Sigmoid colon (tissue), 7 donors: Measurements from ENCODE around the gene AMFR. TPM values are rescaled to one million over a fixed set of nuclear protein-coding genes. Genes with fewer than 3 reads are reported as not detected.

Experiments
- DNase-seq: peaks from one replicate; pipeline ENCODE4 v3.0.0-alpha.2; 2019
- H3K27ac ChIP-seq, 4 donors: fragments of 200-600 bp; sonication (generic); one replicate each; pipeline ENCODE4 v1.5.1; 2016 to 2019; ENCODE audit warnings: mild to moderate bottlenecking in 1 of 4
- H3K27me3 ChIP-seq, 3 donors: fragments of 200-600 bp; sonication (generic); one replicate each; pipeline ENCODE4 v1.5.1; 2019; ENCODE audit warnings: mild to moderate bottlenecking in 1 of 3
- H3K36me3 ChIP-seq, 4 donors: fragments of 200-600 bp; sonication (generic); one replicate each; pipeline ENCODE4 v1.5.1; 2016 to 2019
- H3K4me1 ChIP-seq, 4 donors: fragments of 200-600 bp; sonication (generic); one replicate each; pipeline ENCODE4 v1.5.1; 2017 to 2019
- H3K4me3 ChIP-seq, 4 donors: fragments of 200-600 bp; sonication (generic); one replicate each; pipeline ENCODE4 v1.5.1; 2017 to 2019; ENCODE audit warnings: mild to moderate bottlenecking in 2 of 4, moderate library complexity in 1 of 4
- H3K9me3 ChIP-seq, 4 donors: fragments of 200-600 bp in 3 of 4; sonication (generic) in 3 of 4; one replicate each; pipeline versions ENCODE4 v1.5.1 to v1.6.1; 2013 to 2019
- CTCF ChIP-seq, 4 experiments: fragments of 450-650 bp in 3 of 4; fragments of 200-600 bp in 1 of 4; IDR thresholded peaks; one replicate each; pipeline ENCODE4 v1.5.1; 2016 to 2019; ENCODE audit warnings: antibody characterized with exemption in 4 of 4, mild to moderate bottlenecking in 3 of 4, moderate library complexity in 2 of 4
- EP300 ChIP-seq, 4 donors: sonication (generic); formaldehyde crosslinking; IDR thresholded peaks; one replicate each; pipeline ENCODE4 v1.6.1; 2017; ENCODE audit warnings: antibody characterized with exemption in 4 of 4
- POLR2A ChIP-seq, 2 donors: fragments of 450-650 bp; IDR thresholded peaks; one replicate each; pipeline ENCODE4 v1.6.1; 2016; ENCODE audit warnings: antibody characterized with exemption in 2 of 2, mild to moderate bottlenecking in 2 of 2, moderate library complexity in 2 of 2
- POLR2AphosphoS5 ChIP-seq, 4 donors: sonication (generic); formaldehyde crosslinking; IDR thresholded peaks; one replicate each; pipeline ENCODE4 v1.6.1; 2017; ENCODE audit warnings: antibody characterized with exemption in 4 of 4
- WGBS, 2 donors: extraction: QIAGEN DNeasy Blood & Tissue Kit; methylation state at CpG; one replicate each; pipeline ENCODE4 v1.1.7; 2013; 5-methylcytosine and 5-hydroxymethylcytosine counted together
- intact Hi-C: fragments of 100-400 bp; cut with DNase I; formaldehyde crosslinking; loops from one replicate; pipeline ENCODE4 v1.15.1; 2023
- polyA plus RNA-seq, 3 donors: library from polyadenylated mRNA; stranded (reverse); fragments of 200-250 nt; gene quantifications; one replicate each; pipeline ENCODE4 v1.2.3, GENCODE V29; 2013
- total RNA-seq, 4 donors: library from RNA; depleted of rRNA; stranded (reverse); fragments of >200 nt; gene quantifications; one replicate each; pipeline ENCODE4 v1.1.0, GENCODE V29; 2016
- donor health status: healthy with polysubstance abuse.
- donor health status: Bipolar disorder and iron deficiency.
- donor health status: healthy.

The AMFR gene
- total and polyA plus RNA-seq, 7 donors = 22.4 to 201 (median 111) TPM

DNA sequence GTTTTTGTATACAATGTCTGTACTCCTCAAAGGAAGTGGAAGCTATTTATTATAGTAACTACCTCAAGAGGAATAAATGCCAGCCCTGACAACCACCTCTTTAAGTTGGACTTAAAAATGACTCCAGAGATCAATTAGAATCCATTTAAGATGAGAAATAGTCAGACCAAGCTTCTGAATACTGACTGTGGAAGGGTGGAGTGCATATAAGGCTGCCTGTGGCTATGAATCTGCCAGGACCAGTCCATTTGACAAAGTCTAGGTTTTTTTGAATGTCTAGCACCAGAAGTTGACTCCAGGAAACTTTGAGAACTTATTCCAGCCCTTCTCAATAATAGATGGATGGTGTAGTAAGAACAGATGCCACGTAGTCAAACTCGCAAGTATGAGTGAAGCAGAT lies 41.0 kb upstream of the AMFR start:
- Histone ChIP-seq H3K9me3 (no peaks in the 10 kb centered on the region), H3K36me3 (peaks cover 13 to 100% (median 46%) of the 10 kb centered on the region in 4 donors), H3K4me1 (no peaks in the 10 kb centered on the region), H3K27me3 (no peaks in the 10 kb centered on the region), H3K4me3 (no peak overlapping the region), H3K27ac (no peak overlapping the region)
- 93 to 99% methylated on average over 2 of the region's 2 CpGs for WGBS, 2 donors
- intact Hi-C loops = no loop called here
- no peak for TF ChIP-seq POLR2AphosphoS5 (IDR thresholded peaks at IDR 0.05)
- no peak for TF ChIP-seq CTCF (IDR thresholded peaks at IDR 0.05)
- no peak for TF ChIP-seq POLR2A (IDR thresholded peaks at IDR 0.05)
- TF ChIP-seq EP300 (IDR thresholded peaks at IDR 0.05) = no peak
- DNase-seq = no peak

GRCh38 chr16:56463153-56463552 lies 37.8 kb upstream of the AMFR start:
- intact Hi-C loops = no loop called here
- TF ChIP-seq CTCF (IDR thresholded peaks at IDR 0.05) = no peak
- no peak for TF ChIP-seq POLR2A (IDR thresholded peaks at IDR 0.05)
- no peak for TF ChIP-seq EP300 (IDR thresholded peaks at IDR 0.05)
- 95 to 97% methylated on average over 6 of the region's 6 CpGs for WGBS, 2 donors
- no peak overlapping the region for H3K4me3 ChIP-seq
- no peaks in the 10 kb centered on the region for H3K4me1 ChIP-seq
- H3K27me3 ChIP-seq = no peaks in the 10 kb centered on the region
- peaks cover 14 to 98% (median 28%) of the 10 kb centered on the region in 4 donors for H3K36me3 ChIP-seq
- no peaks in the 10 kb centered on the region for H3K9me3 ChIP-seq
- H3K27ac ChIP-seq = no peak overlapping the region
- DNase-seq = no peak

GRCh38 chr16:56462064-56462796 lies 36.9 kb upstream of the AMFR start:
- no peaks in the 10 kb centered on the region for H3K9me3 ChIP-seq
- H3K4me1 ChIP-seq = no peaks in the 10 kb centered on the region
- H3K36me3 ChIP-seq = peaks cover 14 to 98% (median 24%) of the 10 kb centered on the region in 4 donors
- no peak overlapping the region for H3K4me3 ChIP-seq
- TF ChIP-seq POLR2A (IDR thresholded peaks at IDR 0.05) = no peak
- no peak for TF ChIP-seq POLR2AphosphoS5 (IDR thresholded peaks at IDR 0.05)
- TF ChIP-seq CTCF (IDR thresholded peaks at IDR 0.05) = no peak
- TF ChIP-seq EP300 (IDR thresholded peaks at IDR 0.05) = no peak
- H3K27ac ChIP-seq = no peak overlapping the region
- no peak for DNase-seq
- intact Hi-C loops = no loop called here
- WGBS, 2 donors = 73 to 87% methylated on average over 3 of the region's 3 CpGs
- no peaks in the 10 kb centered on the region for H3K27me3 ChIP-seq

GRCh38 chr16:56460101-56460500 lies 34.8 kb upstream of the AMFR start:
- no peak for DNase-seq
- Histone ChIP-seq H3K27me3 (no peaks in the 10 kb centered on the region), H3K27ac (no peak overlapping the region), H3K4me1 (no peaks in the 10 kb centered on the region), H3K4me3 (no peak overlapping the region), H3K36me3 (peaks cover 9 to 98% (median 16%) of the 10 kb centered on the region in 4 donors), H3K9me3 (no peaks in the 10 kb centered on the region)
- 89 to 93% methylated on average over 2 of the region's 2 CpGs for WGBS, 2 donors
- intact Hi-C loops = no loop called here
- TF ChIP-seq EP300 (IDR thresholded peaks at IDR 0.05) (no peak), POLR2AphosphoS5 (IDR thresholded peaks at IDR 0.05) (no peak), CTCF (IDR thresholded peaks at IDR 0.05) (no peak), POLR2A (IDR thresholded peaks at IDR 0.05) (no peak)
